Endothelial cell (in vitro differentiated cells): ENCODE measurements around the gene LRRC27. TPM values are rescaled to one million over a fixed set of nuclear protein-coding genes. Genes with fewer than 3 reads are reported as not detected.
A peak's percentile ranks its signal among the peaks of the same experiment; 100 is the strongest.

Experiments
- DNase-seq: peaks from one replicate; pipeline ENCODE4 v3.0.0; 2021; ENCODE audit warnings: low spot score
- H3K27ac Mint-ChIP-seq: one replicate; pipeline ENCODE4 v1.8.0; 2021; ENCODE audit warnings: mixed read lengths, inconsistent platforms; ENCODE audit not compliant: unreplicated experiment
- H3K27me3 Mint-ChIP-seq: one replicate; pipeline ENCODE4 v1.8.0; 2021; ENCODE audit warnings: mild to moderate bottlenecking, moderate library complexity, mixed read lengths, inconsistent platforms; ENCODE audit not compliant: unreplicated experiment
- H3K36me3 Mint-ChIP-seq: one replicate; pipeline ENCODE4 v1.8.0; 2021; ENCODE audit warnings: mild to moderate bottlenecking, low read depth, mixed read lengths, inconsistent platforms; ENCODE audit not compliant: unreplicated experiment
- H3K4me1 Mint-ChIP-seq: one replicate; pipeline ENCODE4 v1.8.0; 2021; ENCODE audit warnings: mild to moderate bottlenecking, mixed read lengths, inconsistent platforms; ENCODE audit not compliant: unreplicated experiment
- H3K4me3 Mint-ChIP-seq: one replicate; pipeline ENCODE4 v1.8.0; 2021; ENCODE audit warnings: mild to moderate bottlenecking, mixed read lengths, inconsistent platforms; ENCODE audit not compliant: unreplicated experiment
- H3K9me3 Mint-ChIP-seq: one replicate; pipeline ENCODE4 v1.8.0; 2021; ENCODE audit warnings: mixed read lengths, inconsistent platforms; ENCODE audit not compliant: unreplicated experiment
- total RNA-seq: library from RNA; stranded (reverse); fragmentation: NEBNext Ultra II Directional; extraction: Animal tissue kit (Norgen Biotek cat#: 25700); gene quantifications from one replicate; pipeline ENCODE4 v1.2.1, GENCODE V29; 2021; ENCODE audit not compliant: unreplicated experiment
- TF ChIP-seq, protein P1 (sequence below): fragments of 200-600 bp; sonication (generic); IDR thresholded peaks from one replicate; pipeline ENCODE4 v1.5.0; 2021; ENCODE audit warnings: antibody characterized with exemption; ENCODE audit not compliant: unreplicated experiment

LRRC27 gene
- total RNA-seq, 1 donor from 2014 or later: 11.1 TPM

DNA sequence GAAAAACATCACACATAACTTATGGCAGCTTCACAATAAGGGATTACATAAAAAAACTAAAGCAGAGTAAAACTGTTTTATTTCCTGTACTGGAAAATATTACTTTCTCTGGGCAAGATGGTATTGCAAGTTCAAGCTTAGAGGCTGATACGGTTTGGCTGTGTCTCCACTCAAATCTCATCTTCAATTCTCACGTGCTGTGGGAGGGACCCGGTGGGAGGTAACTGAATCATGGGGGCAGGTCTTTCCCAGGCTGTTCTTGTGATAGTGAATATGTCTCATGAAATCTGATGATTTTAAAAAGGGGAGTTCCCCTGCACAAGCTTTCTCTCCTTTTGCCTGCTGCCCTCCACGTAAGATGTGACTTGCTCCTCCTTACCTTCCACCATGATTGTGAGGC is 5.1 kb upstream of the LRRC27 start:
- peaks cover 5% of the 10 kb centered on the region for H3K27me3 Mint-ChIP-seq
- no peak for DNase-seq
- H3K36me3 Mint-ChIP-seq: peaks cover 25% of the 10 kb centered on the region
- no peak overlapping the region for H3K4me3 Mint-ChIP-seq
- TF ChIP-seq, protein P1, sequence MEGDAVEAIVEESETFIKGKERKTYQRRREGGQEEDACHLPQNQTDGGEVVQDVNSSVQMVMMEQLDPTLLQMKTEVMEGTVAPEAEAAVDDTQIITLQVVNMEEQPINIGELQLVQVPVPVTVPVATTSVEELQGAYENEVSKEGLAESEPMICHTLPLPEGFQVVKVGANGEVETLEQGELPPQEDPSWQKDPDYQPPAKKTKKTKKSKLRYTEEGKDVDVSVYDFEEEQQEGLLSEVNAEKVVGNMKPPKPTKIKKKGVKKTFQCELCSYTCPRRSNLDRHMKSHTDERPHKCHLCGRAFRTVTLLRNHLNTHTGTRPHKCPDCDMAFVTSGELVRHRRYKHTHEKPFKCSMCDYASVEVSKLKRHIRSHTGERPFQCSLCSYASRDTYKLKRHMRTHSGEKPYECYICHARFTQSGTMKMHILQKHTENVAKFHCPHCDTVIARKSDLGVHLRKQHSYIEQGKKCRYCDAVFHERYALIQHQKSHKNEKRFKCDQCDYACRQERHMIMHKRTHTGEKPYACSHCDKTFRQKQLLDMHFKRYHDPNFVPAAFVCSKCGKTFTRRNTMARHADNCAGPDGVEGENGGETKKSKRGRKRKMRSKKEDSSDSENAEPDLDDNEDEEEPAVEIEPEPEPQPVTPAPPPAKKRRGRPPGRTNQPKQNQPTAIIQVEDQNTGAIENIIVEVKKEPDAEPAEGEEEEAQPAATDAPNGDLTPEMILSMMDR: no peak
- H3K4me1 Mint-ChIP-seq: peaks cover 20% of the 10 kb centered on the region
- H3K27ac Mint-ChIP-seq: no peak overlapping the region
- H3K9me3 Mint-ChIP-seq: no peaks in the 10 kb centered on the region

DNA sequence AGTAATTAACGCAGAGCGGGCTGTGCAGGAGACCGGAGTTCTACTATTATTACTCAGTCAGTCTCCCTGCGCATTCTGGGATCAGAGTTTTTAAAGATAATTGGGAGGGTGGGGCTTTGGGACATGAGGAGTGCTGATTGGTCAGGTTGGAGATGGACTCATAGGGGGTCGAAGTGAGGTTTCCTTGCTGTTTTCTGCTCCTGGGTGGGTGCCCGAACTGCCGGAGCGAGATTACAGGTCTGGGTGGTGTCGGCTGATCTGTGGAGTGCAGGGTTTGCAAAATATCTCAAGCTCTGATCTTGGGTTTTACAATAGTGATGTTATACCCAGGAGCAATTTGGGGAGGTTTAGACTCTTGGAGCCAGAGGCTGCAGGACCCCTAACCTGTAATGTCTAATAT is 3.9 kb upstream of the LRRC27 start:
- H3K27me3 Mint-ChIP-seq: peaks cover 8% of the 10 kb centered on the region
- no peak overlapping the region for H3K27ac Mint-ChIP-seq

DNA sequence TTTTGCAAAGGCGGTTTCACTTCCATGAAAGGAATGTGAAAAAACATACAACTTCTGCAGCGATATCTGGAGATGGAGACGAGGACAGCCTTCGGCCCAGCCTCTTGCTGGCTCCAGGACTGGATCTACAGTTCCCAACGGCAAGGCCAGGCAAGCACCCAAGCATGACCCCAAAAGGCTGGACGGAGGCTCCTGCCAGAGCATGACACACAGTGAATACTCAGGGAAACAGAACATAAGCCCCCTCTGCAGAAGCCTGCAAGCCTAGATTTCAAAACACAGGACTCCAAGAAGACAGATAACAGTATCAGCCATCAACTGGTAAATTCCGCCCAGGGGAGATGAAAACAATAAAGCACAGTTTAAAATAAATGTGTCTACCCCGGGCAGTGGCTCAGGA is 3.3 kb upstream of the LRRC27 start:
- H3K27ac Mint-ChIP-seq: no peak overlapping the region
- no peak overlapping the region for H3K4me3 Mint-ChIP-seq
- peaks cover 27% of the 10 kb centered on the region for H3K4me1 Mint-ChIP-seq
- TF ChIP-seq, protein P1: no peak
- H3K9me3 Mint-ChIP-seq: no peaks in the 10 kb centered on the region
- DNase-seq: no peak
- H3K36me3 Mint-ChIP-seq: peaks cover 28% of the 10 kb centered on the region
- H3K27me3 Mint-ChIP-seq: peaks cover 10% of the 10 kb centered on the region

More for the DNA sequence above, 3.9 kb upstream of the LRRC27 start:
- no peak for DNase-seq
- Mint-ChIP-seq H3K4me3 (peak overlapping the region; percentile 37), H3K4me1 (peaks cover 27% of the 10 kb centered on the region), H3K9me3 (no peaks in the 10 kb centered on the region), H3K36me3 (peaks cover 28% of the 10 kb centered on the region)
- TF ChIP-seq, protein P1: no peak

DNA sequence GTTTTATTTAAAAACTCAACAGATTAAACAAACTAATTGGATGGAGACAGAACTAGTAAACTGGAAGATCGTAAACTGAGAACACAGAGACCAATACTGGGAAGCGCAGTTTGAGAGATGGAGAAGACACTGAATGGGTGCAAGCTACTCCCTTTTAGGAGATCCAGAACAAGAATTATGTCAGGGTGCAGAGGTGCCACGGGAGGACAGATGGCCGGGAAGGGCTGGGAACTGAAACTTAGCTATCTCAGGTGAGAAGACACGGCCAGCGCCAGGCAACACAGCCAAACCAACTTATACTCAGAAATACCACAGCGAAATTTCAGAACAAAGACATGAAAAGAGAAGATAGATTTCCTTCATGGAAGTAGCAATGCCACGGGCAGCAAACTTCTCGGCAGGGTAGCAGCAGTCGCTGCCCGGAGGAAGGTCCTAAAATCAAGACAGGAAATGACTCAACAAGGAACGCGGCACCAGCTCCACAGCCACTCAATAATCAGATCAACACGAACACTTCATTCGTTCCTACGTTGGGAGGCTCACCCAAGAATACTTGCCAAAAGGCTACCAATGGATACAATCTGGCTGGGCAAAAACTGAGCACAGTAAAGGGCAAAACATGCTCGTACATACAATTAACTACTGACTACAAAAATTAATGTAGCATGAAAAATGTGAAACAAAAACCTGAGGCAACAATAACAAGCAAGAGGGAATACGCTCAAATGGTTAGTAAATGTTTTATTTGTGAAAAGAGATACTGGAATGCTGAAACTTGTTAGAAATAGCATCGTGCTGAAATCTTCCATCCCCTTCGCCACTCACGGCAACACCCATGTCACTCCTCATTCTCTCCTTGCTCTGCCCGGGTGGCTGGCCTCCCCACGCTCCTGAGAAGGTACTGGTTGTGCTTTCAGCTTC is 2.2 kb upstream of the LRRC27 start:
- peaks cover 24% of the 10 kb centered on the region for H3K4me1 Mint-ChIP-seq
- TF ChIP-seq, protein P1: no peak
- peak overlapping the region; percentile 79 for H3K27ac Mint-ChIP-seq
- no peak for DNase-seq
- peak overlapping the region; percentile 97 for H3K4me3 Mint-ChIP-seq
- no peaks in the 10 kb centered on the region for H3K9me3 Mint-ChIP-seq
- peaks cover 24% of the 10 kb centered on the region for H3K36me3 Mint-ChIP-seq
- peaks cover 10% of the 10 kb centered on the region for H3K27me3 Mint-ChIP-seq

DNA sequence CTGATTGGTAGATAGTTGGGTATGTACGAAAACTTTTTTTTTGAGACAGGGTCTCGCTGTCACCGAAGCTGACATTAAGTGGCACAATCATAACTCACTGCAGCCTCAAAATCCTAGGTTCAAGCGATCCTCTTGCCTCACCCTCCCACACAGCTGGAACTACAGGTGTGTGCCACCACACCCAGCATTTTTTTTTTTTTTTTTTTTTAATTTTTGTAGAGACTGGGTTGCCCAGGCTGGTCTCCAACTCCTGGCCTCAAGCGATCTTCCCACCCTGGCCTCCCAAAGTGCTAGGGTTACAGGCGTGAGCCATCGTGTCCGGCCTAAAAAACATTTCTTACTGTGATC is 1.5 kb upstream of the LRRC27 start:
- Mint-ChIP-seq H3K9me3 (no peaks in the 10 kb centered on the region), H3K27ac (peak overlapping the region; percentile 79), H3K4me3 (peak overlapping the region; percentile 97), H3K36me3 (peaks cover 23% of the 10 kb centered on the region), H3K27me3 (peaks cover 10% of the 10 kb centered on the region), H3K4me1 (peaks cover 22% of the 10 kb centered on the region)
- no peak for DNase-seq
- TF ChIP-seq, protein P1: no peak
